Measurements from ENCODE around the gene TLR8. TPM values are rescaled to one million over a fixed set of nuclear protein-coding genes. Genes with fewer than 3 reads are reported as not detected.

TLR8 gene
- total and polyA plus RNA-seq, 2 of the 4 experiments (the other 2 are of a cell fraction), result not detected

DNA sequence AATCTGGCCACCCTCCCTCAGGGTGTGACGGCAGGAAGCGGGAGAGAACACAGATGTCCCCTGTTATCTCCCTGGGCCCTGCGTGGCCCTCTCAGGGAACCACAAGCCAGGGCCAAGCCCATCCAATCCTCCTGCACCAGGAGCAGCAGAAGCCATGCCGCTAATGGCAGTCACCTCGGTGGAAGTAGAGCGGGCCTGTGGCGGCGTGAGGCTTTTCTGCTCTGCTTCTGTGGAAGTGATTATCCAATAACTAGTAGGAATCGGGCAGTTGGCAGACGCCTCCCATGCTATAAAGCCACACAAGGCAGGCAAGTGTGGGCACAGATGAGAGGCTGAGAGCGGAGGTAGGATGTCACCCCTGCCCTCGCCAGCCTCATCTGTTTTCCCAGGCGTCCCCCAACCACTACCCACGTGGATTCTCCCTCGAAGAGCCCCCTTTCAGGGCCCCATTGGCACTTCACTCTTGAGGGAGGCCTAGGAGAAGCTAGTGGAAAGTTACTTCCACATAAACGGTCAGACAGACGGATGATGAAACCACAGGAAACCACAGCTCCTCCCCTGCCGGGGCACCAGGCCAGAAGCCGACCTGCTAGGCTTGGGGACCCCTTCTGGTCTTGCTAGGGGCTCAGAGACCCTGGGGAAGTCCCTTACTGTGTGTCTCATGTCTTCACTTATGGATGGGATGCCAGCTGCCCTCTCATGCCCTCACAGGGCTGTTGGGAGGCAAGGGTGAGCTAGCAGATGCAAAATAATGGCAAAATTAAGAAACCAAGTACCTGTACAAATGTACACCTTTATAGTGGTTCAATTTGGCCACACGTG, 49.7 kb downstream of the TLR8 start:
- H4K20me1 ChIP-seq (ENCODE audit: insufficient read depth, low read length), result no peaks in the 10 kb centered on the region
- intact Hi-C loops (cut with micrococcal nuclease) (no loop called here), dilution Hi-C loops (cut with HindIII; ENCODE audit: low sequenced_read_pairs, unreplicated experiment) (no loop called here), in situ Hi-C loops (cut with MboI; ENCODE audit: low sequenced_read_pairs) (loop anchor here (10.0 to 25.0 kb wide), 3 partner anchors 699 to 1081 kb away; partner anchors contain the start of genes GEMIN8, OFD1, TCEANC and TRAPPC2)
- H4K91ac ChIP-seq (ENCODE audit: insufficient read depth, low read depth, low read length), result peak overlapping the region; percentile 99
- no peak for TF ChIP-seq SMC3 (IDR thresholded peaks at IDR 0.05; ENCODE audit: low read depth, low read length)
- TF ChIP-seq MAZ (IDR thresholded peaks at IDR 0.05; ENCODE audit: borderline replicate concordance, low read depth, low read length), result peak; percentile 9; the same call in 1 of the 2 replicates
- TF ChIP-seq CEBPB (IDR thresholded peaks at IDR 0.05; ENCODE audit: low read depth, low read length), result peak; percentile 85
- TF ChIP-seq MAFK (IDR thresholded peaks at IDR 0.05; ENCODE audit: low read depth, low read length), result no peak
- H3K79me1 ChIP-seq (ENCODE audit: low read depth in 1 of 2, low read length in 2 of 2), result peaks cover 0 to 4% of the 10 kb centered on the region in 2 experiments; a peak in 1 of 4 replicates
- WGBS, 2 experiments (ENCODE audit: extremely low coverage in 2 of 2, insufficient read length in 1 of 2), result 20% methylated on average over 2 of the region's 20 CpGs; no CpG with 5 or more reads in 1 of the 2 experiments
- peak overlapping the region; percentile 80 to 97 for H4K8ac ChIP-seq (ENCODE audit: low read depth in 2 of 2, low read length in 2 of 2)
- CTCF ChIA-PET, result interaction anchor here (0.7 to 1.5 kb wide), 3 partner anchors 9 to 90 kb away, joined by 3 to 7 read pairs (median 3); no protein-coding TSS in a partner anchor
- peak; percentile 69 for ATAC-seq (ENCODE audit: low read depth)
- H2BK5ac ChIP-seq (ENCODE audit: low read depth, low read length, poor library complexity, severe bottlenecking), result peak overlapping the region; percentile 88
- H3K9me1 ChIP-seq (ENCODE audit: insufficient read depth, low read length), result peaks cover 8% of the 10 kb centered on the region
- peaks cover 9% of the 10 kb centered on the region for H3K4me1 ChIP-seq (ENCODE audit: control insufficient read depth, insufficient read depth, low read length)
- H2BK15ac ChIP-seq (ENCODE audit: low read depth, low read length), result peak overlapping the region; percentile 89
- H3K56ac ChIP-seq (ENCODE audit: extremely low read depth, insufficient read depth, low read length), result peak overlapping the region; percentile 86
- DNase-seq, result peak; percentile 84
- H3K9ac ChIP-seq (ENCODE audit: low read depth, low read length), result peak overlapping the region; percentile 67
- peak overlapping the region; percentile 100 for H3K4ac ChIP-seq (ENCODE audit: low read depth, low read length)
- H2AK5ac ChIP-seq (ENCODE audit: low read depth, low read length), result peak overlapping the region; percentile 91
- H3K18ac ChIP-seq (ENCODE audit: low read depth, low read length), result peak overlapping the region; percentile 98
- H2BK20ac ChIP-seq (ENCODE audit: low read depth, low read length), result peak overlapping the region; percentile 99
- POLR2A ChIA-PET (ENCODE audit: unreplicated experiment), result interaction anchor here (0.5 to 1.0 kb wide), 2 partner anchors 19 to 20 kb away, joined by 3 to 6 read pairs; partner anchors contain the start of gene TMSB4X
- H2AFZ ChIP-seq (replicated peaks; ENCODE audit: low read length, poor library complexity), result peak overlapping the region; percentile 91
- peak overlapping the region; percentile 99 for H4K5ac ChIP-seq (ENCODE audit: low read depth, low read length)
- peak overlapping the region; percentile 97 for H3K14ac ChIP-seq (replicated peaks; ENCODE audit: low read depth, low read length)
- H3K4me3 ChIP-seq (ENCODE audit: insufficient read depth, low read depth, low read length), result no peak overlapping the region
- H3K9me3 ChIP-seq (ENCODE audit: control insufficient read depth, insufficient read depth, low read length), result no peaks in the 10 kb centered on the region
- H3K36me3 ChIP-seq (ENCODE audit: control insufficient read depth, insufficient read depth, low read length), result no peaks in the 10 kb centered on the region
- H2AK9ac ChIP-seq (replicated peaks; ENCODE audit: low read depth, low read length, poor library complexity), result peak overlapping the region; percentile 99
- peak overlapping the region; percentile 97 for H3K27ac ChIP-seq (ENCODE audit: insufficient read depth, low read length)
- BruUV-seq (replicated peaks), result no TSS peak
- peak overlapping the region; percentile 99 for H2BK120ac ChIP-seq (ENCODE audit: low read depth, low read length)
- no peaks in the 10 kb centered on the region for H3K27me3 ChIP-seq (ENCODE audit: control insufficient read depth, insufficient read depth, low read length)
- peak overlapping the region; percentile 96; the same call in 1 of the 2 replicates for H3K23ac ChIP-seq (ENCODE audit: low read depth, low read length)
- peak overlapping the region; percentile 33; the same call in 1 of the 2 replicates for H3K4me2 ChIP-seq (ENCODE audit: low read depth, low read length)

Data from IMR-90 (cell line).